DND-41 (cell line): ENCODE measurements around the gene WRAP53.

Experiments used
- ATAC-seq: fragments of 200-7000 bp; cut with Tn5 transposase; 3 replicates; pipeline ENCODE4 v1.9.1; 2021; ENCODE audit warnings: low read depth; ENCODE audit not compliant: insufficient read depth
- DNase-seq: peaks from one replicate; pipeline ENCODE4 v3.0.0-alpha.2; 2020
- H2AFZ ChIP-seq: 2 replicates; pipeline ENCODE4 v1.6.0; 2012; ENCODE audit warnings: low read depth, low read length
- H3K27ac ChIP-seq: 2 replicates; pipeline ENCODE4 v1.5.1; 2012; ENCODE audit warnings: low read length, inconsistent platforms
- H3K27me3 ChIP-seq: fragments of 200-600 bp; sonication (generic); 2 replicates; pipeline ENCODE4 v1.6.0; 2012; ENCODE audit warnings: low read length, mild to moderate bottlenecking, inconsistent platforms; ENCODE audit not compliant: insufficient read depth, poor library complexity
- H3K36me3 ChIP-seq: 2 replicates; pipeline ENCODE4 v1.5.1; 2012; ENCODE audit warnings: low read length, inconsistent platforms; ENCODE audit not compliant: insufficient read depth
- H3K4me1 ChIP-seq: 2 replicates; pipeline ENCODE4 v1.5.1; 2012; ENCODE audit warnings: mild to moderate bottlenecking, low read length; ENCODE audit not compliant: insufficient read depth
- H3K4me2 ChIP-seq: 2 replicates; pipeline ENCODE4 v1.6.0; 2012; ENCODE audit warnings: mild to moderate bottlenecking, moderate library complexity, low read length, inconsistent platforms; ENCODE audit not compliant: insufficient read depth
- H3K4me3 ChIP-seq, 2 experiments: fragments of 200-600 bp in 1 of 2; shearing (Covaris generic) in 1 of 2; 2 replicates each; pipeline ENCODE4 v1.5.1; 2012 to 2016; ENCODE audit warnings: inconsistent platforms in 2 of 2, low read length in 2 of 2, mild to moderate bottlenecking in 2 of 2, low read depth in 1 of 2, moderate library complexity in 1 of 2
- H3K79me2 ChIP-seq: 2 replicates; pipeline ENCODE4 v1.6.0; 2012; ENCODE audit warnings: low read length, inconsistent platforms; ENCODE audit not compliant: insufficient read depth
- H3K9ac ChIP-seq: 2 replicates; pipeline ENCODE4 v1.6.0; 2012; ENCODE audit warnings: low read depth, mild to moderate bottlenecking, inconsistent platforms, low read length, moderate library complexity
- H3K9me3 ChIP-seq: 2 replicates; pipeline ENCODE4 v1.5.1; 2012; ENCODE audit warnings: low read length, moderate library complexity, mild to moderate bottlenecking, inconsistent platforms; ENCODE audit not compliant: insufficient read depth, severe bottlenecking
- H4K20me1 ChIP-seq: 2 replicates; pipeline ENCODE4 v1.6.0; 2012; ENCODE audit warnings: low read length; ENCODE audit not compliant: insufficient read depth
- CTCF ChIP-seq: IDR thresholded peaks from 2 replicates; pipeline ENCODE4 v1.5.1; 2012; ENCODE audit warnings: borderline replicate concordance, low read length, moderate library complexity, mild to moderate bottlenecking; ENCODE audit not compliant: poor library complexity, severe bottlenecking; ENCODE audit errors: extremely low read depth
- EZH2 ChIP-seq: IDR thresholded peaks from 3 replicates; pipeline ENCODE4 v1.6.1; 2012; ENCODE audit warnings: borderline replicate concordance, low read depth, mild to moderate bottlenecking, moderate library complexity, low read length, inconsistent platforms; ENCODE audit not compliant: severe bottlenecking

WRAP53 gene

GRCh38 chr17:7715936-7716886 is 27.9 kb downstream of the WRAP53 start:
- Histone ChIP-seq H3K36me3 (no peaks in the 10 kb centered on the region), H3K27ac (no peak overlapping the region), H3K9ac (no peak overlapping the region), H3K4me2 (no peak overlapping the region), H3K27me3 (peaks cover 64% of the 10 kb centered on the region), H2AFZ (no peak overlapping the region), H3K79me2 (no peaks in the 10 kb centered on the region), H3K4me1 (peaks cover 27% of the 10 kb centered on the region), H4K20me1 (peaks cover 5% of the 10 kb centered on the region), H3K9me3 (no peaks in the 10 kb centered on the region), H3K4me3 (no peak overlapping the region)
- no peak for ATAC-seq
- no peak for DNase-seq
- TF ChIP-seq EZH2 (no peak), CTCF (no peak)

- ATAC-seq (no peak), DNase-seq (no peak)
- TF ChIP-seq CTCF (peak; percentile 46), EZH2 (peak; percentile 91)
- Histone ChIP-seq H3K79me2 (no peaks in the 10 kb centered on the region), H3K4me2 (peak within 1 kb of the TSS; percentile 45), H3K36me3 (no peaks in the 10 kb centered on the region), H3K27me3 (peaks cover 70% of the 10 kb centered on the region), H3K4me3 (no peak within 1 kb of the TSS), H3K9me3 (no peaks in the 10 kb centered on the region), H3K9ac (no peak within 1 kb of the TSS), H2AFZ (no peak within 1 kb of the TSS), H3K27ac (no peak within 1 kb of the TSS), H4K20me1 (peaks cover 5% of the 10 kb centered on the region), H3K4me1 (peaks cover 27% of the 10 kb centered on the region)
Observed at GRCh38 chr17:7716901-7717755, 28.9 kb downstream of the WRAP53 start, which contains the start of gene DNAH2. Gene DNAH2, plus strand, starts transcription at chr17:7717744. Its CDS starts 1,991 bp downstream, at chr17:7719735.

GRCh38 chr17:7717756-7718350 is 29.6 kb downstream of the WRAP53 start:
- peak; percentile 43; the same call in 1 of the 3 replicates for ATAC-seq
- peak; percentile 72 for TF ChIP-seq EZH2
- no peak for TF ChIP-seq CTCF
- peak; percentile 35 for DNase-seq
- H3K36me3 ChIP-seq, result no peaks in the 10 kb centered on the region
- H3K4me2 ChIP-seq, result peak overlapping the region; percentile 45
- H2AFZ ChIP-seq, result no peak overlapping the region
- no peaks in the 10 kb centered on the region for H3K9me3 ChIP-seq
- no peaks in the 10 kb centered on the region for H3K79me2 ChIP-seq
- H3K27ac ChIP-seq, result no peak overlapping the region
- H3K9ac ChIP-seq, result no peak overlapping the region
- H3K4me1 ChIP-seq, result peaks cover 27% of the 10 kb centered on the region
- H3K4me3 ChIP-seq, result no peak overlapping the region
- H3K27me3 ChIP-seq, result peaks cover 73% of the 10 kb centered on the region
- H4K20me1 ChIP-seq, result peaks cover 5% of the 10 kb centered on the region
